Adrenal gland (tissue), 5 donors: Measurements from ENCODE around the gene FABP7.

Experiments
- CTCF ChIP-seq, 6 experiments: fragments of 450-650 bp in 4 of 6; fragments of 200-600 bp in 2 of 6; sonication (generic) in 1 of 6; IDR thresholded peaks; 1 replicate in 5 of 6; 2 replicates in 1 of 6; pipeline versions ENCODE4 v1.5.1 to v1.8.0; 2016 to 2021; ENCODE audit warnings: antibody characterized with exemption in 6 of 6, mild to moderate bottlenecking in 2 of 6, moderate library complexity in 1 of 6
- POLR2A ChIP-seq, 2 donors: fragments of 450-650 bp; IDR thresholded peaks; one replicate each; pipeline ENCODE4 v1.6.1; 2017; ENCODE audit warnings: antibody characterized with exemption in 2 of 2, mild to moderate bottlenecking in 2 of 2, moderate library complexity in 1 of 2
- donor health status: DM: no; HTN: no; CAD: no.

- no peak for TF ChIP-seq CTCF (IDR thresholded peaks at IDR 0.05)
- TF ChIP-seq POLR2A (IDR thresholded peaks at IDR 0.05) = no peak
These were observed 49.9 kb downstream of the FABP7 start for GRCh38 chr6:122829456-122829855.
